Purkinje cell (primary cell): ENCODE results near the gene DLX2. TPM values are rescaled to one million over a fixed set of nuclear protein-coding genes. Genes with fewer than 3 reads are reported as not detected.

Experiments used
- polyA plus RNA-seq: library from polyadenylated mRNA; unstranded; fragments of >200 nt; fragmentation: Nextera tagmentation; gene quantifications from 2 replicates; pipeline ENCODE4 v1.2.1, GENCODE V29; 2014

The DLX2 gene
- polyA plus RNA-seq, result not detected in 2 replicates

DNA sequence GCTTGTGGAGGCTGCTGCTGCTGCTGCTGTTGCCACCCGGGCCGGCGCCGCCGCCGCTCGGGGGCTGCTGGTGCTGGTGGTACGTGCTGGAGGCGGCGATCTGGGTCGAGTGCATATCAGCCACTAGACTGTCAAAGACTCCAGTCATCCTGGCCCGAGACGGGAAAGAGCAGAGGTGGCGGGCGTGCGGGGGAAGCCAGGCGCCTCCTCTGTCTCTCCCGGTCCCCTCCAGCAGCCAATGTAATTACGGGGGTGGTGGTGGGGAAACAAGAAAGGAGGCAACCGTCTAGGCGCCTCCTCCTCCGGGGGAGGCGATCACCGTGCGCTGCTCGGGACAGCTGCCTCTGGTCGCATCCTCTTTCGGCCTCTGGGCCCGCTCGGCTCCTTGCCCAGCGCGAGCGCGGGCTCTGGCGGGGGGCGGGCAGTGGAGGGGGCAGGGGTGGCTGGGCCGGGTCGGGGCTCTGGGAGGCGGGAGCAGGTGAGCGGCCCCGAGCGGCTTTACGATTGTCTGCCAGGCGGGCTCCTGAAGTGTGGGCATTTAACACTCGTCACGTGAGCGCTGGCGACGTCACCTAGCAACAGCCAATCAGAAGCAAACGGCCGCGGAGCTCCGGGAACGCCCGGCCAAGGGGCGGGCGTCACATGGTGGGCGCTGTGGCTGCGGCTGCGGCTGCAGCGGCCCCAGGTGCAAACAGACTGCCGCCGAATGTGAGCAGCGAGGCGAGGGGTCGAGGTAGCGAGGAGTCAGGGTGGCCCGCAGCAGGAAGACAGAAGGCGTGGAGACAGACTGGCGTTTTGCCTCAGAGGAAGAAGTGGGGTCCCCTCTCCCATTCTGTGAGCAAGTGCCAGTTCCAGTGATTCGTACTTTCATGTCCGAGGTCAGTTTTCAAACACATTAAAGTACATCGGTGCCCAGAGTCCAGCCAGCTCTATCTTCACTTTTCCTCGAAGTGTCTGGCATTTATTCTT is at the start of gene DLX2:
Gene DLX2, minus strand, starts transcription at position 510 of the 969 bp plus-strand sequence. Its CDS starts 362 bp downstream, at position 148.

DNA sequence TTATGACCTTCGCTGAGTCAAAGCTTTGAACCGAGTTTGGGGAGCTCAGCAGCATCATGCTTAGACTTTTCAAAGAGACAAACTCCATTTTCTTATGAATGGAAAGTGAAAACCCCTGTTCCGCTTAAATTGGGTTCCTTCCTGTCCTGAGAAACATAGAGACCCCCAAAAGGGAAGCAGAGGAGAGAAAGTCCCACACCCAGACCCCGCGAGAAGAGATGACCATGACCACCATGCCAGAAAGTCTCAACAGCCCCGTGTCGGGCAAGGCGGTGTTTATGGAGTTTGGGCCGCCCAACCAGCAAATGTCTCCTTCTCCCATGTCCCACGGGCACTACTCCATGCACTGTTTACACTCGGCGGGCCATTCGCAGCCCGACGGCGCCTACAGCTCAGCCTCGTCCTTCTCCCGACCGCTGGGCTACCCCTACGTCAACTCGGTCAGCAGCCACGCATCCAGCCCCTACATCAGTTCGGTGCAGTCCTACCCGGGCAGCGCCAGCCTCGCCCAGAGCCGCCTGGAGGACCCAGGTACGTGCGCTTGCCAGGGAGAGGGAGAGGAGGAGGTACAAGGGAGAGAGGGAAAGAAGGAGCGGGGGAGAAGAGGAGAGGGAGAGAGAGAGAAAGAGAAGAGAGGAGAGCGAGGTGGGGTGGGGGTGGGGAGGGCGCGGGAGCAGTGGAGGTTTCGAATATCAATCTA is 17.1 kb downstream of the DLX2 start, which contains the start of gene DLX1:
Gene DLX1, plus strand, starts transcription at position 48 of the 700 bp plus-strand sequence. Its CDS starts 171 bp downstream, at position 219.

Other genes starting within 250 kb of the DLX2 start
- 114 and 134 TPM in 2 replicates for gene SLC25A12, start 208.7 kb downstream of the DLX2 start, polyA plus RNA-seq
- gene HAT1, start 180.4 kb downstream of the DLX2 start, polyA plus RNA-seq, result 74.3 and 86.6 TPM in 2 replicates
- 4.5 and 5.4 TPM in 2 replicates for gene METAP1D, start 102.9 kb downstream of the DLX2 start, polyA plus RNA-seq
- not detected in 2 replicates for gene DLX1, start 17.4 kb downstream of the DLX2 start, polyA plus RNA-seq